ENCODE measurements around the gene FRMD4B. TPM values are rescaled to one million over a fixed set of nuclear protein-coding genes. Genes with fewer than 3 reads are reported as not detected.

The FRMD4B gene
- total RNA-seq, 2 experiments from 2014 or later, result not detected

DNA sequence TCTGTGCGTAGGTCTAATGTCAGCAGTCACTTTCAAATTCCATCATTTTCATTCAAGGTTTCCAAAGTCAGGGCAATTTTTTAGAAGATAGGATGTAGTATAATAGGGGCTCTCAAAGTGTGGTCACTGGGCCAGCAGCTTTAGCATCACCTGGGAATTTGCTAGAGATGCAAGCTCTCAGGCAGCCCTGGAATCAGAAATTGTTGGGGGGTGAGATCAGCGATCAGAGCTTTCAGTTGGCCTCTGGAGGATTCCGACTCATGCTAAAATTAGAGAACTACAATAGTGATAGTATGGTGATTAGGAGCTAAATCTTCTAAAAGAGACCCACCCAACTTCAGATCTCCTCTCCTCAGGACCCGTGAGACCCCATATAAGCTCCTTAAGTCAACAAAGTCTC, 2.4 kb upstream of the FRMD4B start:
- Histone ChIP-seq H3K4me3 (ENCODE audit: low read depth, low read length, poor library complexity, severe bottlenecking) (no peak overlapping the region), H3K27ac (ENCODE audit: low read depth, low read length, poor library complexity, severe bottlenecking) (no peak overlapping the region), H3K9me2 (ENCODE audit: insufficient read depth, low read length) (no peaks in the 10 kb centered on the region), H2AFZ (ENCODE audit: low read length) (no peak overlapping the region), H3K9me3 (ENCODE audit: low read length) (no peaks in the 10 kb centered on the region), H4K20me1 (ENCODE audit: insufficient read depth, low read length) (no peaks in the 10 kb centered on the region), H3K36me3 (ENCODE audit: insufficient read depth, low read length) (no peaks in the 10 kb centered on the region), H3K4me1 (ENCODE audit: insufficient read depth, low read length, poor library complexity, severe bottlenecking) (no peaks in the 10 kb centered on the region), H3K79me2 (ENCODE audit: insufficient read depth, low read depth, low read length) (no peaks in the 10 kb centered on the region), H3K4me2 (ENCODE audit: low read length) (no peak overlapping the region)
- POLR2A ChIA-PET, result no interaction called here
- no peak for DNase-seq (ENCODE audit: low spot score)
- no peak for TF ChIP-seq EZH2phosphoT487 (IDR thresholded peaks at IDR 0.05; ENCODE audit: borderline replicate concordance, low read depth, low read length)
- TF ChIP-seq, protein P1, sequence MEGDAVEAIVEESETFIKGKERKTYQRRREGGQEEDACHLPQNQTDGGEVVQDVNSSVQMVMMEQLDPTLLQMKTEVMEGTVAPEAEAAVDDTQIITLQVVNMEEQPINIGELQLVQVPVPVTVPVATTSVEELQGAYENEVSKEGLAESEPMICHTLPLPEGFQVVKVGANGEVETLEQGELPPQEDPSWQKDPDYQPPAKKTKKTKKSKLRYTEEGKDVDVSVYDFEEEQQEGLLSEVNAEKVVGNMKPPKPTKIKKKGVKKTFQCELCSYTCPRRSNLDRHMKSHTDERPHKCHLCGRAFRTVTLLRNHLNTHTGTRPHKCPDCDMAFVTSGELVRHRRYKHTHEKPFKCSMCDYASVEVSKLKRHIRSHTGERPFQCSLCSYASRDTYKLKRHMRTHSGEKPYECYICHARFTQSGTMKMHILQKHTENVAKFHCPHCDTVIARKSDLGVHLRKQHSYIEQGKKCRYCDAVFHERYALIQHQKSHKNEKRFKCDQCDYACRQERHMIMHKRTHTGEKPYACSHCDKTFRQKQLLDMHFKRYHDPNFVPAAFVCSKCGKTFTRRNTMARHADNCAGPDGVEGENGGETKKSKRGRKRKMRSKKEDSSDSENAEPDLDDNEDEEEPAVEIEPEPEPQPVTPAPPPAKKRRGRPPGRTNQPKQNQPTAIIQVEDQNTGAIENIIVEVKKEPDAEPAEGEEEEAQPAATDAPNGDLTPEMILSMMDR (conservative IDR thresholded peaks at IDR 0.05; ENCODE audit: low read length), result no peak
- BruUV-seq (replicated peaks), result no TSS peak
- intact Hi-C loops (cut with micrococcal nuclease; ENCODE audit: unreplicated experiment), result no loop called here
- CTCF ChIA-PET (ENCODE audit: unreplicated experiment), result no interaction called here

DNA sequence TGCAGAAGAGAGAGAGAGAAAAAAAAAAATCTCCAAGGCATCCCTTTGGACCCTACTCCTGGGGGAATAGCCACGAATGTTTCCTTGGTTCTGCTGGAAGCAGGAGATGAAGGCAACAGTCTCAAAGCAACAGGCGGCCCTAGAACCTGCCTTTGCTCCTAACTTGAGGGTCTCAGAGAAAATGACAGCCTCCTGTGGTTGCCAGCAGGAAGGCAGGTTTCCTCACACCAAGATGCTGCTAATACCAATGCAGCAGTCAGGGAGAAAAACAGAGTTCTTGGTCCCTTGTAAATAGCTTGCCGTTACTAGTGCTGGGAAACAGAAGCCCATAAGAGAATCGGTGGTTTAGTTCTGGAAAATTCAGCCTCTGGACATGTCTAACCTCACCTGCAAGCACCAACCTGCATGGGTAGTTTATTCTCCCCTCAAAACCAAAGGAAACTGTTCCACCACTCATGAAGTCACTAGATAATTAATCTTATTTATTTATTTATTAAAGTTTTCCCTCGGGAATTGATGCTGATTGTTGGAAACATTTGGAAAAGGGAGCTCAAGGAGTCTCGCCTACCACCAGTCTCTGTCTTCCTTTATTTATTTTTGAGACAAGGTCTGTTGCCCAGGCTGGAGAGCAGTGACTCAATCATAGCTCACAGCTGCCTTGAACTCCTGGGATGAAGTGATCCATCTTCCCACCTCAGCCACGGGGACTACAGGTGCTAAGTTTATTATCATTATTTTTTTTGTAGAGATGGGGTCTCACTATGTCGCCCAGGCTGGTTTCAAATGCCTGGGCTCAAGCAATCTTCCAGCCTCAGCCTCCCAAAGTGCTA, 883 bp upstream of the FRMD4B start:
- no peak overlapping the region for H2AFZ ChIP-seq (ENCODE audit: low read length)

More for the DNA sequence above, 883 bp upstream of the FRMD4B start:
- H3K9me3 ChIP-seq (ENCODE audit: low read length), result no peaks in the 10 kb centered on the region
- H3K9me2 ChIP-seq (ENCODE audit: insufficient read depth, low read length), result no peaks in the 10 kb centered on the region
- H3K4me3 ChIP-seq (ENCODE audit: low read depth, low read length, poor library complexity, severe bottlenecking), result no peak overlapping the region
- H3K79me2 ChIP-seq (ENCODE audit: insufficient read depth, low read depth, low read length), result no peaks in the 10 kb centered on the region
- intact Hi-C loops (cut with micrococcal nuclease; ENCODE audit: unreplicated experiment), result no loop called here
- no peaks in the 10 kb centered on the region for H3K36me3 ChIP-seq (ENCODE audit: insufficient read depth, low read length)
- no peaks in the 10 kb centered on the region for H4K20me1 ChIP-seq (ENCODE audit: insufficient read depth, low read length)
- no peaks in the 10 kb centered on the region for H3K4me1 ChIP-seq (ENCODE audit: insufficient read depth, low read length, poor library complexity, severe bottlenecking)
- TF ChIP-seq, protein P1 (conservative IDR thresholded peaks at IDR 0.05; ENCODE audit: low read length), result no peak
- no peak for TF ChIP-seq EZH2phosphoT487 (IDR thresholded peaks at IDR 0.05; ENCODE audit: borderline replicate concordance, low read depth, low read length)
- no peak overlapping the region for H3K27ac ChIP-seq (ENCODE audit: low read depth, low read length, poor library complexity, severe bottlenecking)
- ChIA-PET POLR2A (no interaction called here), CTCF (ENCODE audit: unreplicated experiment) (no interaction called here)
- no TSS peak for BruUV-seq (replicated peaks)
- DNase-seq (ENCODE audit: low spot score), result no peak
- no peak overlapping the region for H3K4me2 ChIP-seq (ENCODE audit: low read length)

All from OCI-LY7 (cell line).